A549 (cell line): ENCODE results near the gene CXorf49. TPM values are rescaled to one million over a fixed set of nuclear protein-coding genes. Genes with fewer than 3 reads are reported as not detected.
"Not testable (repeated sequence)": the region's sequence is repeated elsewhere in the genome, so short reads cannot be mapped to it uniquely, and the experiment has no call there.

ENCODE experiments used
- ATAC-seq, 2 experiments: fragments of 200-7000 bp in 1 of 2; fragments of >200 bp in 1 of 2; cut with Nextera tagmentation in 1 of 2; cut with Tn5 transposase in 1 of 2; 3 replicates each; pipeline versions ENCODE4 v1.8.0 to v1.9.1; 2018 to 2020; ENCODE audit warnings: mild to moderate bottlenecking in 1 of 2, moderate library complexity in 1 of 2
- CTCF ChIA-PET: fragments of 300-600 bp; sonication (Branson Sonifier 250); formaldehyde crosslinking; extraction: SDS; loops from one replicate; lab custom pipeline; 2021; ENCODE audit warnings: antibody characterized with exemption, inconsistent platforms; lab: Yijun Ruan, JAX
- POLR2A ChIA-PET: fragments of 350-600 bp; formaldehyde crosslinking; extraction: SDS; loops from one replicate; lab custom pipeline; 2021; ENCODE audit warnings: antibody characterized with exemption, inconsistent platforms; lab: Yijun Ruan, JAX
- DNase-seq, 2 experiments: peaks; one replicate each; pipeline versions ENCODE4 v3.0.0 to v3.0.0-alpha.2; 2011 to 2016; ENCODE audit warnings: low read depth in 1 of 2, low spot score in 1 of 2
- FAIRE-seq: peaks from 2 replicates; lab custom pipeline; 2011; peaks lifted over from hg19 to GRCh38; lab: Jason Lieb, UNC
- H3K27ac ChIP-seq, 2 experiments: fragments of >200 bp; sonication (Bioruptor Twin); formaldehyde crosslinking; 3 replicates each; pipeline ENCODE4 v1.5.1; 2016 to 2017
- H3K4me1 ChIP-seq: fragments of >200 bp; sonication (Bioruptor Twin); formaldehyde crosslinking; 3 replicates; pipeline ENCODE4 v1.6.1; 2016
- H3K4me2 ChIP-seq: fragments of >200 bp; sonication (Bioruptor Twin); formaldehyde crosslinking; 3 replicates; pipeline ENCODE4 v1.6.1; 2016
- H3K4me3 ChIP-seq: fragments of >200 bp; sonication (Bioruptor Twin); formaldehyde crosslinking; 3 replicates; pipeline ENCODE4 v1.5.1; 2016
- H3K9me3 ChIP-seq: fragments of >200 bp; sonication (Bioruptor Twin); formaldehyde crosslinking; 3 replicates; pipeline ENCODE4 v1.6.1; 2016
- CEBPB ChIP-seq, 2 experiments: fragments of >200 bp in 1 of 2; sonication (Bioruptor Twin) in 1 of 2; formaldehyde crosslinking in 1 of 2; IDR thresholded peaks; 2 replicates each; pipeline ENCODE4 v1.6.1; 2012 to 2016
- CHD2 ChIP-seq: fragments of 150-350 bp; IDR thresholded peaks from 2 replicates; pipeline ENCODE4 v1.6.1; 2014; ENCODE audit warnings: low read length; ENCODE audit not compliant: partially characterized antibody
- ESRRA ChIP-seq: fragments of 150-350 bp; IDR thresholded peaks from 2 replicates; pipeline ENCODE4 v1.6.1; 2014; ENCODE audit warnings: mild to moderate bottlenecking, low read length, borderline replicate concordance
- FOXS1 ChIP-seq: fragments of 250-450 bp; sonication (Bioruptor Pico); IDR thresholded peaks from 2 replicates; pipeline ENCODE4 v1.5.0; 2020; ENCODE audit warnings: mild to moderate bottlenecking, moderate library complexity
- HDAC2 ChIP-seq: fragments of 200-600 bp; sonication (generic); IDR thresholded peaks from 2 replicates; pipeline ENCODE4 v1.6.1; 2016
- HOXB5 ChIP-seq: fragments of 250-450 bp; sonication (Bioruptor Pico); IDR thresholded peaks from 2 replicates; pipeline ENCODE4 v1.5.0; 2020; ENCODE audit warnings: mild to moderate bottlenecking, moderate library complexity
- JUNB ChIP-seq: fragments of >200 bp; sonication (Bioruptor Twin); formaldehyde crosslinking; IDR thresholded peaks from 2 replicates; pipeline ENCODE4 v1.6.1; 2016
- KDM1A ChIP-seq: fragments of 200-600 bp; sonication (generic); IDR thresholded peaks from 2 replicates; pipeline ENCODE4 v1.6.1; 2016; ENCODE audit warnings: low read depth, mild to moderate bottlenecking
- KDM5A ChIP-seq: fragments of 200-600 bp; sonication (generic); IDR thresholded peaks from 2 replicates; pipeline ENCODE4 v1.6.1; 2016; ENCODE audit warnings: antibody characterized with exemption, mild to moderate bottlenecking
- MAFK ChIP-seq: fragments of 450-650 bp; IDR thresholded peaks from 2 replicates; pipeline ENCODE4 v1.6.1; 2014; ENCODE audit not compliant: partially characterized antibody
- NR3C1 ChIP-seq: fragments of >200 bp; sonication (Bioruptor Twin); formaldehyde crosslinking; IDR thresholded peaks from 3 replicates; pipeline ENCODE4 v1.6.1; 2017
- PHF8 ChIP-seq: fragments of 200-600 bp; sonication (generic); IDR thresholded peaks from 2 replicates; pipeline ENCODE4 v1.6.1; 2016; ENCODE audit warnings: low read depth, mild to moderate bottlenecking, antibody characterized with exemption, moderate library complexity, borderline replicate concordance
- RAD21 ChIP-seq, 2 experiments: fragments of >200 bp in 1 of 2; sonication (Bioruptor Twin) in 1 of 2; formaldehyde crosslinking in 1 of 2; IDR thresholded peaks in 1 of 2; conservative IDR thresholded peaks in 1 of 2; 2 replicates in 1 of 2; 3 replicates in 1 of 2; pipeline ENCODE4 v1.6.1; 2012 to 2018; ENCODE audit warnings: inconsistent platforms in 1 of 2
- RARB ChIP-seq: fragments of 250-450 bp; sonication (Bioruptor Pico); IDR thresholded peaks from 2 replicates; pipeline ENCODE4 v1.8.0; 2021; ENCODE audit warnings: mild to moderate bottlenecking, moderate library complexity
- REST ChIP-seq: fragments of 200-600 bp; sonication (generic); IDR thresholded peaks from 2 replicates; pipeline ENCODE4 v1.6.1; 2016; ENCODE audit warnings: antibody characterized with exemption, mild to moderate bottlenecking, moderate library complexity
- RNF2 ChIP-seq: fragments of 200-600 bp; sonication (generic); IDR thresholded peaks from 2 replicates; pipeline ENCODE4 v1.6.1; 2016; ENCODE audit warnings: low read depth, mild to moderate bottlenecking, antibody characterized with exemption, moderate library complexity, borderline replicate concordance
- TP53 ChIP-seq: fragments of 250-450 bp; sonication (Bioruptor Pico); IDR thresholded peaks from 2 replicates; pipeline ENCODE4 v1.5.0; 2021; ENCODE audit warnings: mild to moderate bottlenecking, moderate library complexity
- USF2 ChIP-seq: fragments of 450-650 bp; IDR thresholded peaks from 2 replicates; pipeline ENCODE4 v1.6.1; 2014; ENCODE audit warnings: antibody characterized with exemption
- ZC3H11A ChIP-seq: fragments of 450-650 bp; IDR thresholded peaks from 2 replicates; pipeline ENCODE4 v1.6.1; 2014; ENCODE audit warnings: antibody characterized with exemption, mild to moderate bottlenecking
- ZNF302 ChIP-seq: fragments of 250-450 bp; sonication (Bioruptor Pico); IDR thresholded peaks from 2 replicates; pipeline ENCODE4 v1.9.0; 2021; ENCODE audit warnings: inconsistent platforms, mild to moderate bottlenecking, moderate library complexity
- ZSCAN20 ChIP-seq: fragments of 250-450 bp; sonication (Bioruptor Pico); IDR thresholded peaks from 2 replicates; pipeline ENCODE4 v1.8.0; 2022; ENCODE audit warnings: mild to moderate bottlenecking, moderate library complexity
- WGBS: methylation state at CpG from one replicate; pipeline ENCODE4 v1.1.6; 2017; ENCODE audit errors: missing lambda C conversion rate; 5-methylcytosine and 5-hydroxymethylcytosine counted together
- polyA plus RNA-seq, 4 experiments: library from polyadenylated mRNA; depleted of rRNA in 3 of 4; stranded (reverse); fragments of >200 nt; fragmentation: RNase III in 1 of 4; extraction: RNeasy Plus Mini Kit Qiagen cat#74134 plus additional on column Dnase treatment in 1 of 4; gene quantifications; 2 replicates in 3 of 4; 3 replicates in 1 of 4; pipeline ENCODE4 v1.2.3, GENCODE V29; 2011 to 2017

The CXorf49 gene
- polyA plus RNA-seq, 2 of the 4 experiments (the other 2 are of a cell fraction) = not detected

GRCh38 chrX:71679575-71680207, 38.4 kb downstream of the CXorf49 start (continued):
- TF ChIP-seq CEBPB (IDR thresholded peaks at IDR 0.05) (no peak), RNF2 (no peak), ESRRA (no peak)

- CTCF ChIA-PET, H3K4me1 ChIP-seq, H3K27ac ChIP-seq, POLR2A ChIA-PET, H3K9me3 ChIP-seq, H3K4me3 ChIP-seq, FAIRE-seq, DNase-seq, H3K4me2 ChIP-seq, ATAC-seq: not testable (repeated sequence)
- WGBS = 36% methylated on average over 4 of the region's 6 CpGs
Observed at GRCh38 chrX:71677195-71677594, 40.9 kb downstream of the CXorf49 start.

- H3K9me3 ChIP-seq, H3K4me1 ChIP-seq, H3K27ac ChIP-seq, POLR2A ChIA-PET, H3K4me3 ChIP-seq, FAIRE-seq, DNase-seq, CTCF ChIA-PET, ATAC-seq, H3K4me2 ChIP-seq: not testable (repeated sequence)
- no CpG with 5 or more reads among the region's 43 CpGs for WGBS
Observed at GRCh38 chrX:71676068-71676795, 41.9 kb downstream of the CXorf49 start.

DNA sequence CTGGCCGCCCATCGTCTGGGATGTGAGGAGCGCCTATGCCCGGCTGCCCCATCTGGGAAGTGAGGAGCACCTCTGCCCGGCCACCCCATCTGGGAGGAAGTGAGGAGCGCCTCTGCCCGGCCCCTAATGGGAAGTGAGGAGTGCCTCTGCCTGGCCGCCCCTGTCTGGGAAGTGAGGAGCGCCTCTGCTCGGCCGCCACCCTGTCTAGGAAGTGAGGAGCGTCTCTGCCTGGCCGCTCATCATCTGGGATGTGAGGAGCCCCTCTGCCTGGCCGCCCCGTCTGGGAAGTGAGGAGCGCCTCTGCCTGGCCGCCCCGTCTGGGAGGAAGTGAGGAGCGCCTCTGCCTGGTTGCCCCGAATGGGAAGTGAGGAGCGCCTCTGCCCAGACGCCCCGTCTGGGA, 42.4 kb downstream of the CXorf49 start:
- FAIRE-seq, H3K4me1 ChIP-seq, H3K9me3 ChIP-seq, DNase-seq, CTCF ChIA-PET, ATAC-seq, H3K27ac ChIP-seq, H3K4me2 ChIP-seq, H3K4me3 ChIP-seq, POLR2A ChIA-PET: not testable (repeated sequence)
- no CpG with 5 or more reads among the region's 23 CpGs for WGBS

- ChIA-PET CTCF (no interaction called here), POLR2A (no interaction called here)
- DNase-seq (no peak), ATAC-seq (no peak), FAIRE-seq (no peak)
- H3K4me3 ChIP-seq = no peak overlapping the region
- no peak overlapping the region for H3K27ac ChIP-seq
- H3K4me2 ChIP-seq = no peak overlapping the region
- H3K4me1 ChIP-seq = no peaks in the 10 kb centered on the region
- TF ChIP-seq REST (no peak), ZSCAN20 (CRISPR knock-in tag) (no peak), USF2 (no peak), RARB (CRISPR knock-in tag) (no peak), NR3C1 (no peak), ZC3H11A (no peak), CHD2 (no peak), RNF2 (no peak), HDAC2 (no peak), JUNB (no peak), FOXS1 (CRISPR knock-in tag) (no peak), RAD21 (conservative IDR thresholded peaks at IDR 0.05 in 1 of 2, IDR thresholded peaks at IDR 0.05 in 1 of 2) (no peak), ZNF302 (CRISPR knock-in tag) (no peak), PHF8 (no peak), HOXB5 (CRISPR knock-in tag) (no peak), KDM5A (no peak), TP53 (CRISPR knock-in tag) (no peak), KDM1A (no peak), MAFK (no peak)
- 80% methylated on average over 11 of the region's 11 CpGs for WGBS
- no peaks in the 10 kb centered on the region for H3K9me3 ChIP-seq
Observed at GRCh38 chrX:71671938-71672337, 46.1 kb downstream of the CXorf49 start.
